ENCODE results near the gene ARHGEF40.
"Not testable (repeated sequence)": the region's sequence is repeated elsewhere in the genome, so short reads cannot be mapped to it uniquely, and the experiment has no call there.

Gene ARHGEF40

DNA sequence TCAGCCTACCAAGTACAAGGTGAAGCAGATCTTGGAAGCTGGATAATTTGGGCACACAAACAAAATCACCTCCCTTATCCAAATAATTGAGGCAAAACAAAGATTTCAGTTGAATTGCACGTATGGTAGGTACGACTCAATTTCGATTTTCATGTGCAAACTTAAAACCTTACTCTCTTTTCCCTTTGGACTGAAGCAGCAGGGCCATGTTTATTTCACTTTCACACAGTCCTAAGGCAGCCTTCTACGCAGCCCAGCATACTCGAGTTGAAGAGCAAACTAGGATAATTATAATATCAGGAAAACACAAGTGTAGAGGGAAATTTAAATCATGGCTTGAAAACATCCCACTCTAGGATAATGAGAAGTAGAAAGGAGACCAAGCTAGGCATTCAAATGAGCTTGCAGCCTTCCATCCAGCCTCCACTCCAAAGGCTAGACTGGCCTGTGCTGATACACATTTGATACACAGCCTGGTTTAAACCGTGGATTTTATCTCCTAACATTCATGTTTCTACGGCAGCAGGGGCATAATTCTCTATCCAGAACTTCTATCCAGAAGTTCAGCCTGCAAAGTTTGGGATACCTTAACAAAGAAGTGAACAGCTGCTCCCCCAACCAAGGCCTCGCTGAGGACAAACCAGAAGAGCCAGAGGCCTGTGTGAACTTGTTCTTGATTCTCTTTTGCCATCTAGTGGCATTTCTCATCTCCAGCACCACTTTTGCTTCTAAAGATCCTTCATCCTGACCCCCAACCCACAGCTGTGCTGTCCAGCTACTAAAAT is 30.3 kb upstream of the ARHGEF40 start:
- no peak for DNase-seq (ENCODE audit: low read depth)

- DNase-seq (ENCODE audit: low read depth), result no peak
These were observed 29.7 kb upstream of the ARHGEF40 start for GRCh38 chr14:21040370-21040925.

GRCh38 chr14:21040941-21041340 is 29.2 kb upstream of the ARHGEF40 start:
- not testable (repeated sequence) for DNase-seq (ENCODE audit: low read depth)

DNA sequence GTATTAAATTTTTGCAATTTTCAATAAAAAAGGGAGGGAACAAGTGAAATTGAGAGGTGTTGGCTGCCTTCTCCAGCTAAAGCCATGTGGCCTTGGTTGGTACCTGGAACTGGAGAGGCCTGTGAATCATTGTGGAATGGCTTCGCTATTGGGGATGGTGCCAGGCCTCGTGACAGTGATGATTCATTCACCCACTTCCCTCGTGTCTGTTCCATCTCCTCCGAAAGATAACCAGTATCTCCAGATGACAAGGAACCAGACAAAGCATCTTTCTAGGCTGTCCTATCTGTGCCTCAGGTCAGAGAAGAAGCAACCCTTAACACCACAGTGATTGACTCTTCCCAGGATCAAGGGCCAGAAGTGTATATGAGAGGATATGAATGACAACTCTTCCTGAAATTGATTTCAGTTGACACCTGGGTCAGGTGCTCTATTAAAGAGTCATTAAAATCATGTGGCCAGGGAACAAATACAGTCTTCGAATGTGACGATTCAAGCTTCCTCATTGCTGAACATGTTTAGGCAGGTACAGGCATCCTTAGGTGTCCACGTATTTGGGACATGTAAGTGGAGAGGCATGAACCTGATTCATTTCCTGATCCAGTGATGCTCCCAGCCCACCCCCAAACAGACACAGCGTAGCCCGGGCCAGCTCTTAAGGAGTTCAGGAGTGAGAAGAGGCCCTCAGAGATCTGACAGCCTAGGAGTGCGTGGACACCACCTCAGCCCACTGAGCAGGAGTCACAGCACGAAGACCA is 28.2 kb upstream of the ARHGEF40 start, which contains the start of gene RNASE7:
TSS of gene RNASE7 (plus strand) at position 687 of the 758 bp plus-strand sequence. CDS start 631 bp downstream, outside the sequence.
- no peak for DNase-seq (ENCODE audit: low read depth)

GRCh38 chr14:21042918-21043317 is 27.2 kb upstream of the ARHGEF40 start:
- no peak for DNase-seq (ENCODE audit: low read depth)

DNA sequence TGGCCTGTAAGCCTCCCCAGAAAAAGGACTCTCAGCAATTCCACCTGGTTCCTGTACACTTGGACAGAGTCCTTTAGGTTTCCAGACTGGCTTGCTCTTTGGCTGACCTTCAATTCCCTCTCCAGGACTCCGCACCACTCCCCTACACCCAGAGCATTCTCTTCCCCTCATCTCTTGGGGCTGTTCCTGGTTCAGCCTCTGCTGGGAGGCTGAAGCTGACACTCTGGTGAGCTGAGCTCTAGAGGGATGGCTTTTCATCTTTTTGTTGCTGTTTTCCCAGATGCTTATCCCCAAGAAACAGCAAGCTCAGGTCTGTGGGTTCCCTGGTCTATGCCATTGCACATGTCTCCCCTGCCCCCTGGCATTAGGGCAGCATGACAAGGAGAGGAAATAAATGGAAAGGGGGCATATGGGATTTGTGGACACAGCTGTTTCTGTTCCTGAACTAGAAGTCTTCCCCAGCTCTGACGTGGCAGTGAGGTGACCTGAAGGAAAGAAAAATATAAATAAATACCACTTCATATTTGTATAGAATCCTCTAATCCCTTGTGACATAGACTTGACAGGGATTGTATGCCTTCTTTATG is 26.6 kb upstream of the ARHGEF40 start:
- DNase-seq (ENCODE audit: low read depth), result no peak

DNA sequence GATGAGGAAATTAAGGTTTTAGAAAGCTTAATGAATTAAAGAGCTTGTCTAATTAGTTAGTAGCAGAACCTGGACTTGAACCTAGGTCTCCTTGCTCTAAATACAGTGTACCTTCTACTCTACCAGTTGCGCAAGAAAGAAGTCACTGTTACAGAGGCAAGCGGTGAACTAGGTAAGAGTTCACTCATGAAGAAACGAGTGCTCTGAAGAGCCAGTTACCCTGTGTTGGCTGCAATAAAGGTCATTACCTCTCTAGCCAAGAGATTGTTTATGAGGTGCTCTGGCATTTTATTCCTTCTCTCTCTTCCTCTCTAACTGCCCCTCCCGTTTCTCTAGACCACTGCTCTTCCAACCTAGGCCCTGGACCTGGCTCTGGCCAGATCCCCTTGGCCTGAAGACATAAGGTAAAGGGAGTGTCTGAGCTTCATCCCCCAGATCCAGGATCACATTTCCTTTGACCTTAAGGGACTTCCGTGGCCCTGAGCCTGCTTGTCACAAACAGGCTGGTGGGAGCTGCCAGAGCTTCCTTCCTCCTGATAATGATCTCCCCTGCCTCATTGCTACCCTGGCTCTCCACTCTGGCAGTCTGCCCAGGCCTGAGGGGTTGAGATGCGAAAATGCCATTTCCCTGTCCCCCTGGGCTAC is 26.0 kb upstream of the ARHGEF40 start:
- no peak for DNase-seq (ENCODE audit: low read depth)

DNA sequence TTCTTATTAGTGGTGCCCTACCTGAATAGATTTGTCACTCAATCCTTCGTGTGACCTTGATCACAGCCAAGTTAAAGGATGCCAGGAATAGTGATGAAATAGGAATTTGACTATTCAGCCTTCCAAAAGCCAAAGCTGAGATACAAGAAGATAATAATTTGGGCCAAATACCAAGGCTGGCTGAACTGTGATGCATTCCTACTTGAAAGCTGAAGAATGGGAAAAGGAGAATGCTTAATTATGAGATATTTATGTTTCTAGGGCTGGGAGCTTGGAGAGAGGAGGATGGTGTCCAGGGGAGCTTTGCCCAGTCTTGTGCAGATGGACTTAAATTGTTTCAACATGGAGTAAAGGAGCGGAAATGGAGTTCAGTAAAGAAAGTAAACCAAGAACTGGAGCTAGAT is 22.7 kb upstream of the ARHGEF40 start:
- DNase-seq (ENCODE audit: low read depth), result no peak

- DNase-seq (ENCODE audit: low read depth), result no peak
These were observed 21.5 kb upstream of the ARHGEF40 start for GRCh38 chr14:21048638-21049037.

- no peak for DNase-seq (ENCODE audit: low read depth)
These were observed 20.8 kb upstream of the ARHGEF40 start for GRCh38 chr14:21049271-21049673.

DNA sequence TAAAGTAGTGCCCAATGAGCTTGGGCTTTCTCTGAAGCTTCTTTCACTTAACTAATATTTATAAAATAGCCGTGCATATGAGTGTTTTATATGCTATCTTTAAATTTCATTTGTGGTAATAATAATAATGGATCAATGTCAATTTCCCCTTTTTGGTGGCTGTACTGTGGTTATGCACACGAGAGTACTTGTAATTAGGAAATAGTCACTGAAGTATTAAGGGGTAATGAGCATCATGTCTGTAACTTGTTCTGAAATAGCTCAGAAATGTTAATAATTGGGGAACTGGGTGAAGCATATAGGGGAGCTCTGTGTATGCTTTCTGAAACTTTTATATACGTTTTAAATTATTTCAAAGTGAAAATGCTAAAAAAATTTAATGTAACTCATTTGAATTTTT is 19.5 kb upstream of the ARHGEF40 start:
- no peak for DNase-seq (ENCODE audit: low read depth)

- no peak for DNase-seq (ENCODE audit: low read depth)
These were observed 16.7 kb upstream of the ARHGEF40 start for GRCh38 chr14:21053184-21054122.

DNA sequence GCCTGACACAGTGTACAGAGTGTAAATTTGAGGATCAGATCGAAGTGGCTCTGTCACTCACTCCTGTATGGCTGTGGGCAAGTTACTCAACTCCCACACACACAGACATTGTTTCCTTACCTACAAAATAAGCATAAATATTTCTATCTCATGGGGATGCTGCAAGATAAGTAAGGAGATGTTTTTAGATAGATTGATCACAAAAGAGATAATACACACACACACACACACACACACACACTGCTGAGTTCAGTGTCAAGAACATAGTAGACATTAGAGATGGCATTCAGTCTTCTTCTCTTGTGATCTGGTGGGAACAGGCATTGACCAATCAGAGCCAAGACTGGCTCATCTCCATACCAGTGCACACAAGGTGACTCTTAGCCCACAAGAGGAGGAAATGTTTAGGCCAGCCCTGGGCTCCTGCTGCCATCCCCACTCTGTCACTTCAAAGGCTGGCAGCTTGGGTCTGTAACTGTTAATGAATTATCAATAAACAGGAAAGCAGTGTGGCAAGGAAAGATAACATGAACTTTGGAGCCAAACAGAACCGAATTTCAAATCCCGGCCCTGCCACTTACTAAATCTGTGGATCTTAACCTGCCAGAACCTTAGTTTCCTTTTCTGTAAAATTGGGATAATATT is 15.9 kb upstream of the ARHGEF40 start:
- DNase-seq (ENCODE audit: low read depth), result no peak

DNA sequence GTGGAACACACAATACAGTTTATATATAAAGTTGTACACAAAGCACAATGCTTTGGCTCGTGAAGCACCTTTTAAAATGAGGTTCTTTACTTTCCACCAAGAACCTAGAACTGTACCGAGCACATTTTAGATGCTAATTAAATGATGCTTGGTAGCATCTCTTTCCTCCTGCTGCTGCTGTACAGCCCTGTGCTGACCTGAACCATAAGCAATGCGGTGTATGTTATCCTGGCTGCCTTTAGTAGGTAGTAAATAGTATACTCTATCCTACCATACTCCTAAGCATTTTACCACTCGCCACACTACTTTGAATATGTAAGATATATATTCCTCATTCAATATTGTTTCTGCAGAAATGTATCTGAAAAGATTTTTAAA is 15.3 kb upstream of the ARHGEF40 start:
- no peak for DNase-seq (ENCODE audit: low read depth)

GRCh38 chr14:21055432-21056117 is 14.5 kb upstream of the ARHGEF40 start:
- DNase-seq (ENCODE audit: low read depth), result no peak

- DNase-seq (ENCODE audit: low read depth), result no peak
These were observed 13.5 kb upstream of the ARHGEF40 start for GRCh38 chr14:21056520-21057163.

DNA sequence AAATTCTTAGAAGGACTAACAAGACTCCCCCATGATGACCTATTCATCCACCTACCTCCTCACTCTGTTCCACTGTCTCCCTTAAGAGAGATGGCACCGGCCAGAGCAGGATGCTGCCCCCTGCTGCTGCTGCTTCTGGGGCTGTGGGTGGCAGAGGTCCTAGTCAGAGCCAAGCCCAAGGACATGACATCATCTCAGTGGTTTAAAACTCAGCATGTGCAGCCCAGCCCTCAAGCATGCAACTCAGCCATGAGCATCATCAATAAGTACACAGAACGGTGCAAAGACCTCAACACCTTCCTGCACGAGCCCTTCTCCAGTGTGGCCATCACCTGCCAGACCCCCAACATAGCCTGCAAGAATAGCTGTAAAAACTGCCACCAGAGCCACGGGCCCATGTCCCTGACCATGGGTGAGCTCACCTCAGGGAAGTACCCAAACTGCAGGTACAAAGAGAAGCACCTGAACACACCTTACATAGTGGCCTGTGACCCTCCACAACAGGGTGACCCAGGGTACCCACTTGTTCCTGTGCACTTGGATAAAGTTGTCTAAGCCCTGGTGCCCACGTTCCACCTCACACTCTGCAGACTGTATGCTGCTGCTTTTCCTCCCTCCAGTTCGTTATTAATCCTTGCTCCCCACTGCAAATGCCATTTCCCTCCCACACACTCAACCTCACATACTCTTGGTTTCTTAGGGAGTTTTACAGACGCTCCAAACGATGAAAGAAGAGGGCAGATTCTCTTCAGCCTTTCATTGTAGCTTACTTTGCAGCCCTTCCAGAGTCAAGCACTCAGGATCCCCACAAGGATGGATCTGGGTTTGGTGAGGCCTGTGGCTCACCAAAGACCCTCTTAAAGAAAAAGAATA is 12.1 kb upstream of the ARHGEF40 start, which contains the start of gene RNASE8:
TSS of gene RNASE8 (plus strand) at position 20 of the 873 bp plus-strand sequence. CDS start at position 91, 71 bp downstream.
- no peak for DNase-seq (ENCODE audit: low read depth)

- DNase-seq (ENCODE audit: low read depth), result no peak
These were observed 11.2 kb upstream of the ARHGEF40 start for GRCh38 chr14:21058903-21059302.
